Fibroblast of lung (primary cell): ENCODE results near the gene RPS29. TPM values are rescaled to one million over a fixed set of nuclear protein-coding genes. Genes with fewer than 3 reads are reported as not detected.

Experiments used
- DNase-seq, 2 donors: peaks; one replicate each; pipeline versions ENCODE4 v3.0.0 to v3.0.0-alpha.2; 2010; ENCODE audit warnings: low read depth in 2 of 2
- H2AFZ ChIP-seq: 2 replicates; pipeline ENCODE4 v1.5.1; 2012; ENCODE audit warnings: low read length, control low read depth, inconsistent platforms
- H3K27ac ChIP-seq: 2 replicates; pipeline ENCODE4 v1.5.1; 2011; ENCODE audit warnings: low read length, control low read depth; ENCODE audit not compliant: insufficient read depth
- H3K27me3 ChIP-seq: 2 replicates; pipeline ENCODE4 v1.5.1; 2011; ENCODE audit warnings: mild to moderate bottlenecking, low read length; ENCODE audit not compliant: control insufficient read depth, insufficient read depth
- H3K36me3 ChIP-seq: 2 replicates; pipeline ENCODE4 v1.5.1; 2011; ENCODE audit warnings: low read length; ENCODE audit not compliant: control insufficient read depth, insufficient read depth
- H3K4me1 ChIP-seq: 2 replicates; pipeline ENCODE4 v1.5.1; 2011; ENCODE audit warnings: low read length; ENCODE audit not compliant: control insufficient read depth, insufficient read depth; ENCODE audit errors: extremely low read depth
- H3K4me2 ChIP-seq: 2 replicates; pipeline ENCODE4 v1.5.1; 2011; ENCODE audit warnings: low read length, control low read depth; ENCODE audit not compliant: insufficient read depth; ENCODE audit errors: extremely low read depth
- H3K4me3 ChIP-seq, 4 experiments: fragments of 200-600 bp in 1 of 4; sonication (generic) in 1 of 4; replicated peaks in 1 of 4; 2 replicates each; pipeline ENCODE4 v1.5.1; 2011 to 2016; ENCODE audit warnings: low read length in 4 of 4, low read depth in 3 of 4, mild to moderate bottlenecking in 3 of 4, control low read depth in 2 of 4, inconsistent platforms in 1 of 4, mixed read lengths in 1 of 4; ENCODE audit not compliant: insufficient read depth in 1 of 4; ENCODE audit errors: control extremely low read depth in 1 of 4
- H3K79me2 ChIP-seq: 2 replicates; pipeline ENCODE4 v1.5.1; 2012; ENCODE audit warnings: mild to moderate bottlenecking, low read length, inconsistent platforms; ENCODE audit not compliant: control insufficient read depth, insufficient read depth
- H3K9ac ChIP-seq: 2 replicates; pipeline ENCODE4 v1.5.1; 2011; ENCODE audit warnings: mild to moderate bottlenecking, low read length, control low read depth; ENCODE audit not compliant: insufficient read depth
- H3K9me3 ChIP-seq: 2 replicates; pipeline ENCODE4 v1.5.1; 2012; ENCODE audit warnings: low read depth, low read length; ENCODE audit not compliant: control insufficient read depth, insufficient read depth
- H4K20me1 ChIP-seq: 2 replicates; pipeline ENCODE4 v1.5.1; 2011; ENCODE audit warnings: low read length; ENCODE audit not compliant: control insufficient read depth, insufficient read depth; ENCODE audit errors: extremely low read depth
- EZH2 ChIP-seq: IDR thresholded peaks from 2 replicates; pipeline ENCODE4 v1.5.1; 2012; ENCODE audit warnings: low read length, control low read depth, mild to moderate bottlenecking; ENCODE audit errors: missing control alignments
- polyA plus RNA-seq, 2 donors: library from polyadenylated mRNA; depleted of rRNA in 1 of 2; stranded (reverse) in 1 of 2; unstranded in 1 of 2; fragments of >200 nt; gene quantifications; 2 replicates each; pipeline ENCODE4 v1.2.1, GENCODE V29; 2011 to 2012; ENCODE audit warnings: missing spikeins in 1 of 2
- total RNA-seq: library from RNA; depleted of rRNA; stranded (reverse); fragments of >200 nt; gene quantifications from 2 replicates; pipeline ENCODE4 v1.2.1, GENCODE V29; 2014
- TF ChIP-seq, protein P1 (sequence below), 2 donors: IDR thresholded peaks in 1 of 2; conservative IDR thresholded peaks in 1 of 2; 1 replicate in 1 of 2; 2 replicates in 1 of 2; pipeline ENCODE4 v1.5.1; 2011 to 2012; ENCODE audit warnings: low read length in 2 of 2, control low read depth in 1 of 2, inconsistent platforms in 1 of 2, low read depth in 1 of 2, mild to moderate bottlenecking in 1 of 2

The RPS29 gene
- total and polyA plus RNA-seq, 2 donors (not counting 1 experiment from before 2014, with no cell fraction given): 1,182 to 7,256 TPM

DNA sequence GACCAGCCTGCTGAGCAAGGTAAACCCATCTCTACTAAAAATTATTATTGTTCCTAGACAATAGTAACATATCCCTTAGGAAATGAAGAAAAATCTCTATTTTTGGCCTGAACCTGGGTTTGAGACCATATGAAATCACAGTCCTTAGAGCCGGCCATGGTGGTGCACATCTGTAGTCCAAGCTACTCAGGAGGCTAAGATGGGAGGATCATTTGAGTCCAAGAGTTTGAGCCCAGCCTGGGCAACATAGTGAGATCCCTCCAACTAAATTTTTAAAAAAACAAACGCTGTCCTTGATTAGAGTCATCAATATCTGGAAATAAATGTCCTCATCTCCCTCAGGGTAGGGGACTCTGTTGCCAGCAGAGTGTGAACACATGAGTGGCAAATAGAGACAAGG lies 34.6 kb downstream of the RPS29 start:
- Histone ChIP-seq H3K9ac (no peak overlapping the region), H3K4me2 (no peak overlapping the region), H2AFZ (no peak overlapping the region), H3K27ac (no peak overlapping the region), H3K9me3 (no peaks in the 10 kb centered on the region), H3K4me3 (no peak overlapping the region), H3K79me2 (no peaks in the 10 kb centered on the region), H4K20me1 (no peaks in the 10 kb centered on the region), H3K27me3 (no peaks in the 10 kb centered on the region), H3K4me1 (no peaks in the 10 kb centered on the region), H3K36me3 (no peaks in the 10 kb centered on the region)
- DNase-seq: no peak
- TF ChIP-seq, protein P1, sequence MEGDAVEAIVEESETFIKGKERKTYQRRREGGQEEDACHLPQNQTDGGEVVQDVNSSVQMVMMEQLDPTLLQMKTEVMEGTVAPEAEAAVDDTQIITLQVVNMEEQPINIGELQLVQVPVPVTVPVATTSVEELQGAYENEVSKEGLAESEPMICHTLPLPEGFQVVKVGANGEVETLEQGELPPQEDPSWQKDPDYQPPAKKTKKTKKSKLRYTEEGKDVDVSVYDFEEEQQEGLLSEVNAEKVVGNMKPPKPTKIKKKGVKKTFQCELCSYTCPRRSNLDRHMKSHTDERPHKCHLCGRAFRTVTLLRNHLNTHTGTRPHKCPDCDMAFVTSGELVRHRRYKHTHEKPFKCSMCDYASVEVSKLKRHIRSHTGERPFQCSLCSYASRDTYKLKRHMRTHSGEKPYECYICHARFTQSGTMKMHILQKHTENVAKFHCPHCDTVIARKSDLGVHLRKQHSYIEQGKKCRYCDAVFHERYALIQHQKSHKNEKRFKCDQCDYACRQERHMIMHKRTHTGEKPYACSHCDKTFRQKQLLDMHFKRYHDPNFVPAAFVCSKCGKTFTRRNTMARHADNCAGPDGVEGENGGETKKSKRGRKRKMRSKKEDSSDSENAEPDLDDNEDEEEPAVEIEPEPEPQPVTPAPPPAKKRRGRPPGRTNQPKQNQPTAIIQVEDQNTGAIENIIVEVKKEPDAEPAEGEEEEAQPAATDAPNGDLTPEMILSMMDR (conservative IDR thresholded peaks at IDR 0.05 in 1 of 2, IDR thresholded peaks at IDR 0.05 in 1 of 2; ENCODE audit: low read depth in 1 of 2, low read length in 2 of 2): no peak

DNA sequence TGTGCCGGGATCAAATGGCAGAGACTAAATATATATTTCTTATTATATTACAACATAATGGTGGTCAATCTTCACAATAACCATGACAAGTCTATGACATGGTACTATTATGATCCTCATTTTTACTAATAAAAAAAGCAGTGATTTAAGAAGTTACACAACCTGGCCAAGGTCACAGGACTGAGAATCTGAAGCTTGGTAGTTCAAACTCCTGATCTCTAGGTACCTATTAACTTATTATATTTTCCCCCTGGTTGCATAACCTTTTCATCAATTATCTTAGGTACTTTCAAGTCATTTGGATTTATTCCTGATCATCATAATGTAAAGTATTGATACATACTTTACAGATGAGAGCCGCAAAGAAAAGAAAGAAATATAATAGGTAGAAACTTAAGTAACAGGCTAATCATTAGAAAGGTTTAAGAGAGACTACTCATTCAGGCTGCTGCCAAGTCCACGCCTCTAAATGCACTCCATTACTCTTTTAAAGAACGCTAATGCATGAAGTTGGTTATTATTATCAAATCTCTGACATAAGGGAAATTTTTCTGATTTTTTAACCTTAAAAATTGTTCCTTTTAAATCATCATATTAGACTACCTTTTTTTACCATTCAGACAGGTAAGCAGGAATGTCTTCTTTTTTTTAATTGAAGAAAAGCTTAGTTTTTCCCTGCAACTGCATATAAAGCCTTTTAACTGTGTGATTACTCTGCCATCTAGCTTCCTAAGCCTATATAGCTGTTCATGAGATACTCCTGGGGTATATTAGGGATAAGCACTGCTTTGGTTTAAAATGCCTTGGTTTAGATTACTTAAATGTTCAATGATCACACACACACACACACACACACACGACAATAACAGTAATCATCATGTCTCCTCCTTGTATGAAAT lies 35.6 kb downstream of the RPS29 start:
- Histone ChIP-seq H3K4me3 (no peak overlapping the region), H3K27ac (no peak overlapping the region), H2AFZ (no peak overlapping the region), H3K36me3 (no peaks in the 10 kb centered on the region), H3K9me3 (no peaks in the 10 kb centered on the region), H3K9ac (no peak overlapping the region), H3K79me2 (no peaks in the 10 kb centered on the region), H3K27me3 (no peaks in the 10 kb centered on the region), H3K4me2 (no peak overlapping the region), H4K20me1 (no peaks in the 10 kb centered on the region), H3K4me1 (no peaks in the 10 kb centered on the region)
- TF ChIP-seq, protein P1 (conservative IDR thresholded peaks at IDR 0.05 in 1 of 2, IDR thresholded peaks at IDR 0.05 in 1 of 2; ENCODE audit: low read depth in 1 of 2, low read length in 2 of 2): peak; percentile 16 to 47
- TF ChIP-seq EZH2: no peak
- peak; percentile 20 to 36 for DNase-seq

DNA sequence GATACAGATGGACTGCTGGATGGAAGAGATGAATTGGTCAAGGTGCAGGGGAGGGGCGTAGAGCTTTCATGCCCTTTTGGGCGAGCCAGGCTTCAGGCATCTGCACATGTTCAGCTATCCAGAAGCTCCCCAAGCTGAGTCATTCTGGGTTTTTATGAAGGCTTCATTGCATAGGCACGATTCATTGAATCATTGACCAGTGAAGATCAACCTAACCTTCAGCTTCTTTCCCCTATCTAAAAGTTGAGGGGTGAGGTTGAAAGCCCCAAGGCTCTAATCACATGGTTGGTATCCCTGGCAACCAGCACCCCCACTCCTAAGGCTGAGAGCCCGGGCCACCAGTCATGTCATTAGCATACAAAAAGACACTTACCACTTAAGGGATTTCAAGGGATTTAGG lies 36.3 kb downstream of the RPS29 start:
- no peaks in the 10 kb centered on the region for H3K9me3 ChIP-seq
- no peaks in the 10 kb centered on the region for H3K4me1 ChIP-seq
- no peaks in the 10 kb centered on the region for H3K36me3 ChIP-seq
- DNase-seq: peak; percentile 5 to 32
- TF ChIP-seq EZH2: no peak
- no peak overlapping the region for H3K4me2 ChIP-seq
- no peaks in the 10 kb centered on the region for H3K27me3 ChIP-seq
- H3K9ac ChIP-seq: no peak overlapping the region
- no peak overlapping the region for H2AFZ ChIP-seq
- H3K27ac ChIP-seq: no peak overlapping the region
- H3K79me2 ChIP-seq: no peaks in the 10 kb centered on the region
- no peak overlapping the region for H3K4me3 ChIP-seq
- no peaks in the 10 kb centered on the region for H4K20me1 ChIP-seq
